ENCODE data around the gene PHYKPL.
"Not testable (repeated sequence)": the region's sequence is repeated elsewhere in the genome, so short reads cannot be mapped to it uniquely, and the experiment has no call there.

Gene PHYKPL

DNA sequence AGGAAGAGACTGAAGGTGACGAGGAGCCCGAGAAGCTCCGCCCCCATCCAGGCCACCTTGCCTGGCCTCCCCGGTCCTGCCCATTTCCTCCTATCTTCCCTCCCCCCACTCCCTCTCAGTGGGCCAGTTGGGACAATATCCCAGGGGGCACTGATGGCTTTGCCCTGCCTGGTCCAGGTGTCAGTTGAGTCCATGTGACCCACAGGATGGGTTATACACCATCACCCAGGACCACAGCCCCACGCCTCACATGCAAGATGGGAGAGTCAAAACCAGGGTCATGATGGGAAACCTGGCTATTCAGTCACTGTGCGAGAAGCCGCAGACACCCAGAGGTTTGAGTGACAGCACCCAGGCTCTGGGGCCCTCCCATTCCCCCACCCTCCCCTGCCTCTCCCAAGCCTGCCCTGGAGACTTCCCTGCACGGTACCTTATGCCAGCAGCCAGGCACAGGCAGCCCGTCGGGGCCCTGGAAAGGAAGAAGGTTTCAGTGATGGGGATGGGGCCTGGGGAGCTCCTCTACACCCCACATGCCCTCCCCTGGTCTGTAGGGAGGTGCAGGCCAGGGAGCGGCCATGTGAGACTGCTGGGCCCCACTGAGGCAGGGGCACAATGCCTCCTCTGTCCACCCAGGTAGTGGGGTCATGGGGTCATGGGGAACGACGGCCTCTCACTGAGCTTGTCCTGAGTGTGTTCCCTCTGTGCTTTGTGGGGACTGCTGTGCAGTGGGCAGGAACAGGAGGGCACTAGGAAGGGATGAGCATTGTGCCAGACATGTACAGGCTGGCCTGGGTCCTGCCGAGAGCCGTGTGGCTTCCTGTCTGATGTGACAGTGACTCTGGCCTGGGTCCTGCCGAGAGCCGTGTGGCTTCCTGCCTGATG lies 6.3 kb upstream of the PHYKPL start:
- no peak for DNase-seq

GRCh38 chr5:178238313-178238635 lies 5.7 kb upstream of the PHYKPL start:
- DNase-seq: no peak

DNA sequence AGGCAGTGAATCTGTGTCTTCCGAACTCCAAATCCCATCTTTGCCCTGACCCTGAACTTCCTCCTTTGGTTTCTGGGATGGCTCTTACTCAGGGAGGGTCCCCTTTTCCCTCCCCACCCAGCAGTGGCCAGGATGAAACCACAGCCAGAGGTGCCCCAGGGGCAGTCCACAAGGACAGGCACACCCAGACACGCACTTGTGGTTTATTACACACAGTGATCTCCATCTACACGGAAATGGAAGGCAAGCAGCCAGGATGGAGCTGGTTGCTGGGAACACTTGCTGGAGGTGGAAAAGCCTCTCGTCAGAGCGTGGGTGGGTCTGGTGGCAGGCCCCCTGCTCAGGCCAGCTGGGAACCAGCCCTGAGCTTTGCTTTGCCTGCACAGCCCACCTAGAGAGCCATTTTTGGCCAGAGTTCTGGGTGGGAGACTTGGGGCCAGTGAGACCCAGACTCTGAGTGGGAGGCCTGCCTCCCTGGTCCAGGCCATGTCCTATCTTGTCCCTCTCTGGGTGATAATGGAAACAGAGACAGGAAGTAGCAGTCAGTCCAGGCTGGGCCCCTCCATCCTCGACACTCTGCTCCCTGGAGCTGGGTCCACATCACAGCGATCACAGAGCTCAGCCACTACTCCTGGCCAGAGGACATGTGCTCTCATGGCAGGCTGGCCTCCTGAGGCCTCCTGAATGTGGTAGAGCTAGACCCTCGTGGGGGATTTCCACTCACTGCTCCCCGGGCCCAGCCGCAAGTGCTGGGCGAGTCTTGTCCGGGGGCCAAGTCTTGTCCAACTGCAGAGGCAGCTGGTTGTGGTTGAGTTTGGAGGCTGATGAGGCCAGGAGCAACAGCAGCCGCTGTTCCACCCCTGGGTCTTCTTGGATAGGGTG lies 5.1 kb upstream of the PHYKPL start:
- no peak for DNase-seq

DNA sequence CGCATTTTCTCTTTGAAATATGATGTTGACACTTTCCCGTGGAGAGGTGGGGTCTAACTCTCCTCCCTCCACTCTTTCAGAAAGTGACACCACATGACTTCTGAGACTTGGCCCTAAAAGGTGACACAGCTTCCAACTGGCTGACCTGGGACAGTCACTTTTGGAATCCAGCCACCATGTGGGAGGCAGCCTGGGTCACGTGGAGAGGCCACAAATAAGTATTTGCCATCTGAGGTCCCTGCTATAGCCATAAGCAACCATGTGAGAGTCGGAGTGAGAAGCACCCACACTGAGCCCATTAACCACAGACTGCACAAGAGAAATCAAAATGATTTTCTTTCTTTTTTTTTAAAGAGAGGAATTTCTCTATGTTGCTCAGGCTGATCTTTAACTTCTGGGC lies 4.1 kb upstream of the PHYKPL start:
- no peak for DNase-seq

- no peak for DNase-seq
Measured at GRCh38 chr5:178236126-178236525, 3.5 kb upstream of the PHYKPL start.

DNA sequence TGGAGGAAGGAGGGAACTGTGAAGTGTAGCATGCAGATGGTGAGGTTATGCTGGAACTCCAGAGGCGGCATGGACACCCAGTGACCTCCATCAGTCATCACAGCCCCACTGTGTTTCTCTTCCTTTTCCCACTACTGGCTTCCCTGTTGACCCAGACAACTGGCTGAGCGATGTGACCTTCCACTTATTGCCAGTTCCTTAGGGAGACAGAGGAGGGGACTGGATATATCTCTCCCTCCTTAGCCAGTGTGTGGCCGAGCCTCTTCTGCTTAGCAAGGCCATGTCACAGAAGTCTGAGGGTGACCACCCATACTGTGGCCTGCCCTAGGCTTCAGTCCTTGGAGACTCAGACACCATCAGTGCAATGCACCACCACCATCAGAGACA lies 3.0 kb upstream of the PHYKPL start:
- DNase-seq: no peak

GRCh38 chr5:178234750-178235587 lies 2.4 kb upstream of the PHYKPL start:
- peak; percentile 51 for DNase-seq

- DNase-seq: no peak
Measured at GRCh38 chr5:178234121-178234749, 1.6 kb upstream of the PHYKPL start.

DNA sequence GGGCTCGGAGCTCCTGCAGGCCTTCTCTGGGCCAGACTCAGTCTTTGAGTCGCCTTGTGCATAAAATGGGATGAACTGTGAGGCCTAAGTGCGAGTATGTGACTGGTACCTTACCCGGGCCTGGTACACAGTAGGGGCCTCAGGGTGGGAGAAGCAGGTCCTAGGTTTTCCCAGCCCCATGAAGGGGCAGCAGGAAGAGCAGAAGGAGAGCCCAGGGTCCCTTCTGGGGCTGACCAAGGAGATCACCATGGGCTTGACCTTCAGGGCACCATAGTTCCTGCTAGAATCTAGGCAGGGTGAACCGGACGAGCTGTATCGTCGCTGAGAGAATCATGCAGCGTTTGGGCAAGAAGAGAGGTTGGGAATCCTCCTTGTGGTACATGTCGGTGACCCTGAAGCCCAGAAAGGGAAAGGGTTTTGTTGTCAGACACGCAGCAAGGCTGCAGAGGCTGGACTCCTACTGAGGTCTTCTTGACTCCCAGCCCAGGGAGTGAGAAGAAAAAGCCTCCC lies 373 bp upstream of the PHYKPL start:
- no peak for DNase-seq

DNA sequence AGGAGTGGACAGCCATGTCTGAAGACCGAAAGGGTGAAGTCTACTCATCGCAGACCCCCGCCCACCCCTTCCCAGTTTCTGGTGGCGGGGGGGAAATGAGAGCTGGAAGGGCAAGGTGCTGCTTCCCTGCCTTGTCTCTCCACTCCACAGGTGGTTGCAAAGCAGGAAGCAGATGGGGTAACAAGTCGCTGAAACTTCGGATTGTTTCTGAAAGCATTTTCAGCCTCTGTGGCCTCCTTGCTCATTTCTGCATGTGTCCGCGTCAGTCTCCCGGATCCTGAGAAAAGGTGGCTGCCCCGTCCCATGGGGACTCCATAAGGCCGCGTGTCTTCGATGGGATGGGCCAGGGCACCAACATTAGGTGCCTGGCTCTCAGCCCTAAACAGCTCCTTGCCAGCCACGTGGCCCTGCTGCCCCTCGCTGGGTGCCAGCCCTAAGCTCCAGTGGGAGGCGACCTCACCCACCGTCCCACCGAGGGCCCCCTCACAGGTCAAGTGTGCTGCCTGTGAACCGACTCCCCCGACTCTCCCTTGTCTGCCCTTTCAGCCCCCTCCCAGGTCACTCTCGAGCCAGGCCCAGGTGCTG lies 971 bp downstream of the PHYKPL start:
- no peak for DNase-seq

- no peak for DNase-seq
Measured at GRCh38 chr5:178230879-178231538, 1.6 kb downstream of the PHYKPL start.

GRCh38 chr5:178229861-178230260 lies 2.7 kb downstream of the PHYKPL start:
- DNase-seq: no peak

DNA sequence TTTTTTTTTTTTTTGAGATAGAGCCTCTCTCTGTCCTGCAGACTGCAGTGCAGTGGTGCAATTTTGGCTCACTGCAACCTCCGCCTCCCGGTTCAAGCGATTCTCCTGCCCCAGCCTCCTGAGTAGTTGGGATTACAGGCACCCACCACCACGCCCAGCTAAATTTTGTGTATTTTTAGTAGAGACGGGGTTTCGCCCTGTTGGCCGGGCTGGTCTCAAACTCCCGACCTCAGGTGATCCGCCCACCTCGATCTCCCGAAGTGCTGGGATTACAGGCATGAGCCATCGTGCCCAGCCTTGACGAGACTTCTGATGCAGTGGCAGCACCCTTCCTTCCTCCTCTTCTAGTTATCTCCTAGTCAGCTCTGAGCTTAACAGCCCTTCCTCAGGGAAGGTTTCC lies 3.5 kb downstream of the PHYKPL start:
- DNase-seq: not testable (repeated sequence)

- no peak for DNase-seq
Measured at GRCh38 chr5:178228609-178229008, 4.0 kb downstream of the PHYKPL start.

GRCh38 chr5:178227929-178228328 lies 4.7 kb downstream of the PHYKPL start:
- DNase-seq: no peak

- DNase-seq: no peak
Measured at GRCh38 chr5:178227138-178227659, 5.4 kb downstream of the PHYKPL start.

GRCh38 chr5:178225174-178225573 lies 7.4 kb downstream of the PHYKPL start:
- no peak for DNase-seq

DNA sequence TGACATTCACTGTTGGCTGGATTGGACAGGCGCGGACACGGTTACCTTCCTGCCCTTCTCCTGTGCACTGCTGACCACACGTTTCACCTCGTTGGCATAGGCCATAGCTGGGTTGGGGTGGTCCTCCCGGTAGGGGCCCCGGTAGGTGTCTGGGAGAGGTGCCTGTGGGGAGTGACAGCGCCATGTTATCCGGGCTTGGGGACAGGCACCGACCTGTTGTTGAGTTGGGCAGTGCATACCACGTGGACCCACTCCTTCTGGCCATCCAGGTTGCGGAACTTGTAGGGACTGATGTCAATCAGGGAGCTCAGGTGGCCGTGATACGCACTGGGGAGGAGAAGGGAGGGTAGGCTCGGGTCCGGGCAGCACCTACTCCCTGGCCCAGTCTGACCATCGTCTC lies 8.2 kb downstream of the PHYKPL start:
- DNase-seq: no peak

- DNase-seq: no peak
Measured at GRCh38 chr5:178223828-178224335, 8.7 kb downstream of the PHYKPL start.

DNA sequence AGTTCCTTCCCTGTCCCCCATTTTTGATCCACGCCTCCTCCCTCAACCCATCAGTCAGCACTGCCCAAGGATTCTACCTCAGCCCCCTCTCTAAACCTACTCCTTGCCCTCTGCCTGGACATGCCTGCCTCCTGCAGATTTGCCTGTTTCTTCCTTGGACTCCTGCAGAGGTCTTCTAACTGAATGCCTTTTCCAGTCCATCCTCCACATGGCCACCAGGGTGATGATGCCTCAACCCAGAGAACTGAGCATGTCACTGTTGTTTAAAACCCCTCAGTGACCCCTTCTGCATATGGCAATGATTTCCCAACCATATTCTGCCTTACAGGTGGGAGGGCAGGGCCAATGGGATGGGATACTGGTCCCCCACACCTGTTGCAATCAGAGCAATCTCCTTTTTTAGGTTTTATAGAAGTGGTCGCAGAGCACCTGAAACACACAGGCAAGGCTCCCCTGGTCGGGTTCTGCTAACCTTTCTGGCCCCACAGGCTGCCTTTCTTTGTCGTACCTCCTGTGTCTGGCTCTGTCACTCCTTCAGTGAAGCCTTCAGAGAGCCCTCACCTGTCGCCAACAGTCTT lies 9.3 kb downstream of the PHYKPL start:
- DNase-seq: no peak

DNA sequence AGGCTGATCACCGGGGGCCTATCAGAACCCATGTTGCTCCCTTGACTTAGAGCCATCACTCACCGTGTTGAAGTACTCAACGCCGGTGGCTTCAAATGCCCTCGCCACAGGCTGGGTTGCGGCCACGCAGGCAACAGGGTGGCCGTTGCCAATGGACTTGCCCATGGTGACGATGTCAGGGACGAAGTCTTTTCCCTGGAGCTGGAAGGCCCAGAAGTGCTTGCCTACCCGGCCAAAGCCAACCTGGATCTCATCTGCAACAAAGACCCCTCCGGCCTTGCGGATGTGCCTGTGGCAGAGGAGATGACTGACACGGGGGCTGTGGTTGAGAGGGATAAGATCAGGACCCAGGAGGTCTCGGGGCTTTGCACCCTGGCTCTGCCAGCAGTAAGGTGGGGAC lies 10.3 kb downstream of the PHYKPL start:
- no peak for DNase-seq

Data from NCI-H1694 (cell line).